T-helper 2 cell treated with Interferon-gamma antibody and Interleukin-4, amounts not matched to agents 100 ng/mL and 5 ng/mL, for 36 hours (primary cell): Measurements from ENCODE around the gene SDK1. TPM values are rescaled to one million over a fixed set of nuclear protein-coding genes. Genes with fewer than 3 reads are reported as not detected.

Experiments
- intact Hi-C: fragments of 100-400 bp; cut with micrococcal nuclease; formaldehyde crosslinking; loops from one replicate; pipeline ENCODE4 v1.15.1; 2023
- total RNA-seq: library from RNA; stranded (reverse); gene quantifications from 2 replicates; pipeline ENCODE4 v1.2.3, GENCODE V29; 2022

SDK1 gene
- total RNA-seq, 1 donor from 2014 or later: 0.09 TPM

GRCh38 chr7:4115941-4116610 is 815.0 kb downstream of the SDK1 start:
- intact Hi-C loops: no loop called here

GRCh38 chr7:4119848-4120247 is 818.8 kb downstream of the SDK1 start:
- intact Hi-C loops: no loop called here

- intact Hi-C loops: no loop called here
Measured at GRCh38 chr7:4123346-4123745, 822.3 kb downstream of the SDK1 start.

GRCh38 chr7:4123823-4124222 is 822.8 kb downstream of the SDK1 start:
- intact Hi-C loops: no loop called here

DNA sequence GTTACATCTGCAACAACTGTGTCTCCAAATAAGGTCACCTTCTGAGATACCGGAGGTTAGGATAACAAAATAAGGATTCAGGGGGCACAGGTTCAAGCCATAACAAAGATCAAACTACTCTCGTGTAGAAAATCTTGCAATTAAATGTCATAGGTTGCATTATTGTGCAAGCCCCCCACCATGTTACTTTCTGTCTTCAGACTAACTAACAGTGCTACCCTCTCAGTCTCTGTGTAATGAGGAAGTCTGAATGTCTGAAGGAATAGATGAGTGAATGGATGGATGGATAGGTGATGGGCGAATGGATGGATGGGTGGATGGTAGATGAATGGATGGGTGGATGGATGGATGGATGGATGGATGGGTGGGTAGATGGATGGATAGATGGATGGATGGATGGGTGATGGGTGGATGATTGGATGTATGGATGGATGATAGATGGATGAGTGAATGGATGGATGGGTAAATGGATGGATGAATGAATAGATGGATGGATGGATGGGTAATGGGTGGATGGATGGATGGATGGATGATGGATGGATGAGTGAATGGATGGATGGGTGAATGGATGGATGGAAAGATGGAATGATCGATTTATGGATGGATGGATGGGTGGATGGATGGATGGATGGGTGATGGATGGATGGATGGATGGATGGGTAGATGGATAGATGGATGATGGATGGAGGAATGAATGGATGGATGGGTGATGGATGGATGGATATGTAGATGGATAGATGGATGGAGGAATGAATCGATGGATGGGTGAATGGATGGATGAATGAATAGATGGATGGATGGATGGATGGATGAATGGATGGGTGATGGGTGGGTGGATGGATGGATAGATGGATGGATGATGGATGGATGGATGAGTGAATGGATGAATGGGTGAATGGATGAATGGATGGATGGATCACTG is 823.8 kb downstream of the SDK1 start:
- intact Hi-C loops: no loop called here

- intact Hi-C loops: no loop called here
Measured at GRCh38 chr7:4127909-4128560, 827.0 kb downstream of the SDK1 start.

DNA sequence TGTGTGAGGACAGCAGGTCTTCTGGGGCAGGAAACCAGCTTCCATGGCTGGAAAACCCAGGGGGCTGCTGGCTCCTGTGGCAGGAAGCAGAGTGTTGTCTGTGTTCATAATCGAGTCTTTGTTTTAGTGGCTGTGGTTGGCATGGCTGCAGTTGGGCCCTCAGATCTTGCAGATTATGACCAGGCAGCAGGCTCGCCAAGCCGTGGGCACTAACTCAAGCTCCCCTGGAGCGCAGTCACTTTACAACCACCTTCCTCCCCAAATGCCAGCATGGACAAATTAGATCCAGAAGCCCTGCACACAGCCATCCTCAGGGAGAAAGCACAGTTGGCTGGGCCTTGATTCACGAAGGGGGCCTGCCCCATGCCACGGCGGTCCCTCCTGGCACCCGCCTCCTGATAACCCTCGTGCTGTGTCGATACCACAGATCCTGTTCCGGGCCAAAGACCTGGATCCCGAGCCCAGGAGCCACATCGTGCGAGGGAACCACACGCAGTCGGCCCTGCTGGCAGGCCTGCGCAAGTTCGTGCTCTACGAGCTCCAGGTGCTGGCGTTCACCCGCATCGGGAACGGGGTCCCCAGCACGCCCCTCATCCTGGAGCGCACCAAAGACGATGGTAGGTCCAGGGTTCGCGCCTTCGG is 828.5 kb downstream of the SDK1 start:
- intact Hi-C loops: no loop called here

DNA sequence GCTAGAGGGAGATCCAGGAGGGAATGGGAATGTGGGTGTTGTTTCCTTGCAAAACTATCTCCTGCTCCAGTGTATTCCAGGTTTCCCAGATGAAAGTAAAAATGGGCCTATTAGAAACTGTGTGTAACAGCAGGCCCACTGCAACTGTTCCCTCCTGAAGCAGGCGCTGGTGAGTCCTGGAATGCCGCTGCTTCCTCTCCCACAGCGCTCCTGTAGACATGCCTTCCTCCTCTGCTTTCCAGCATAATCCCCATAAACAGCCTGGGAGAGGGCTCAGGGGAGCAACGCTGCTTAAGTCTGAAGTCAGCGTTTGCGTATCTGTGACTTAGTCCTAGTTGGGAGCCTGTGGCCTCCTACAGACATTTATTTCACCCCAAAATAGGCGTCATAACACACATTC is 830.0 kb downstream of the SDK1 start:
- intact Hi-C loops: no loop called here

DNA sequence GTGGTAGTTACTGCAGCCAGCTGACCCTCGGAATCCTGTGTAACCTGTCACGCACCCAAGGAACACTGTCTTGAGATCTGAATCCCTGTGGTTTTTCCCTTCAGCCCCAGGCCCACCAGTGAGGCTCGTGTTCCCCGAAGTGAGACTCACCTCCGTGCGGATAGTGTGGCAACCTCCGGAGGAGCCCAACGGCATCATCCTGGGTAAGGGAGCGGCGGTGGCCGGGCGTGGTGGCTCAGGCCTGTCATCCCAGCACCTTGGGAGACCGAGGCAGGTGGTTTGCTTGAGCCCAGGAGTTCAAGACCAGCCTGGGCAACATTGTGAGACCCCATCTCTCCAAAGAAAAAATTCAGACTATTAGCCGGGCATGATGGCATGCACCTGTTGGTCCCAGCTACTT is 831.2 kb downstream of the SDK1 start:
- intact Hi-C loops: no loop called here

DNA sequence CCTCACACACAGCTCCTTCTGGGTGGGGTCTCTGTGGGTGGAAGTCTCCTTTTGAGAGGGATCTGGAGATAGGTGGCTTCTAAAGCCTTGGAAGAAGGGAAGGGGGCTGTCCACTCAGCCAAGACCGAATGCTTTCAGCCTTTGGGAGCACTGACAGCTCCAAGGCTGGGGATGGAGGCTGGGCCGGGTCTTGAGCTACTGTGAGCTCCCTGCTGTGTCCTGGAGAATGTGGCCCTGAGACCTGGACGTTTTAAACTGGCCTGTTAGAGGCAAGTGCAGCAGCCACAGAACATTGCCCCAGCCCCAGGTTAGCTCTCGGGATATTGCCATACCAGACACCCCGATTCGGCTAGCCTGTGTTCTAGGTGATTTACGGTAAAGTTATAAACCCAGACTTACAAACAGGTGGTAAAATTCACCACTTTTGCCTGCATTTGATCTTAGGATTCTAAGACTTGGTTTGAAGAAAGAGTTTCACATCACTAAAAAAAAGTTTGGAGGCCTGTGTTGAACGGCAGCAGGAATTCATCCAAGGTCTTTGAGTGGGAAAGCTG is 832.5 kb downstream of the SDK1 start:
- intact Hi-C loops: no loop called here

GRCh38 chr7:4134204-4134603 is 833.2 kb downstream of the SDK1 start:
- intact Hi-C loops: no loop called here

DNA sequence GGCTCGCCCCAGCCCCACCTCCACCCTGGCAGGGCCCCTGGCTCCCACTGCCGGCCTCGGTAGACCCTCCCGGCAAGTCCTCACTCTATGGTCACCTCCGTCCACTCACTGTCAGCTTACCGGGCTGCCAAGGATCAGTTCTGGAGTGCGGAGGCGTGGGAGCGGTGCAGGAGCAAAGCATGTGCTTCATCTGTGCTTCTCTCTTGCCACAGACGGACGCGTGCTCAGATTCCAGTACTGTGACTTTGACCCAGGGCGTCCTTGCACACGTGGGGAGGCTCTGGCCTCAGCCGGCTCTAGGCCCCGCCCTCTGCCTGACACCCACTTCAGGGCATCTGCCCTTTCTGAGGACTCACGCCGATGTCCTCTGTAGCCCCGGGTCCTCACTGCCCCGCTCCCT is 833.6 kb downstream of the SDK1 start:
- intact Hi-C loops: no loop called here

DNA sequence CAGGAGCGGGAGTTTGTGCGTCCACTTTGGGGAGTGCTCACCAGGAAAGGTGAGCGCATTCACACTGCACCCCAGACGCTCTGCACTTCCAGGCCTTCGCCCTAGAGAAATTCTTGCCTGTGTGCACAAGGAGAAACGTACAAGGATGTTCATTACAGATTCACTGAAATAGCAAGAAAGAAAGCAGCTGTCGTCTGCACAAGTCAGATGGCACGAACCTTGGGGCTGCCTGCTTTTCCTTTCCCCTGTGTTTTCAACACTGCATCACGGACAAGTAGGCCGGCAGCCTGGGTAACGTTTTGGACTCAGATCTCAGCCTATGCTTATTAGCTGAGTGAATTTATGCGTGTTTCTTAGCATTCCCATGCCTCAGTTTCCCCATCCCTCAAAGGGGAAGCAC is 834.2 kb downstream of the SDK1 start:
- intact Hi-C loops: no loop called here

- intact Hi-C loops: no loop called here
Measured at GRCh38 chr7:4136036-4136435, 835.0 kb downstream of the SDK1 start.

DNA sequence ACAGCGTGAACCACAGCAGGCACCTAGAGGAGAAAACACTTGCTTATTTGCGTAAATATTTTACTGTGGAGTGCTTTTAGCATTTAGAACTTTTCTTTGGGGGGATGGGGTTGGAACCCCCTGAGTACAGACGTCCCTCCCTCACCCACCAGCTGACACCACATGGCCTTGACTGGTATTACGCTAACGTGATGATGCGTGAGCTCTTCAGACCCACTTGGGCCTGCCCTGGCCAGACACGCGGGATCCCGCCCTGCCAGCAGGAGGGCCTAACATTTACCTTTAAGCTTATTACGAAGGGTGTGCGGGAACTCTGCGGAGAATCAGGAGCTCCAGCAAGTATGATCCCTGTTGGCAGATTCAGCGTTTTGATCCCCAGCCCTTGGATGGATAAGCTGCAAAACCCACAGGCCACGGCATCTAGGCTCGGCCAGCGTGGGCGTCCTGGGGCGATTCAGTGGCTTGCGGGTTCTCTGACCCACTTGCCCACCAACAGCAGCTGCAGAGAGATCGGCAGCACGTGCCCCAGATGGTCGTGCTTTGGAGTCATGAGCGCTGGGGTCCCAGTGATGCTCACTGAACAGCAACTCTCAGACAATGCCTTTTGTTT is 835.6 kb downstream of the SDK1 start:
- intact Hi-C loops: no loop called here

DNA sequence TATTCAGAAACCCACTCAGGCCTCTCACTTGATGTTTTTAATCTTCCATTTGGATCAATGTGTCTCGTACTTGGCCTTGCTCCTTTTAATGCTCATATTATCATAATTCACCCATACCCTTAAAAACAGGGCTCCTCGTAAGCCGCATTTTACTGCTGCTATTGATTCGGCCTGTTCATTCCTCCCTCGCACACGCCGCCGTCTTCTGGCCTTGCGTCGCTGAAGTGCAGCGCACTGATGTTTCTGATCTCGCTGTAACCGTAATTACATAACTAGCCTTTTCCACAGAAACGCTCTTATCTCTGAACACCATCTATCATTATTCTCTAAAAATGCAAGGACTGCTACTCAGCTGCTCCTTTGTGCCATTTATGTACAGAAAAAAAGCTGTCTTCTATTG is 836.5 kb downstream of the SDK1 start:
- intact Hi-C loops: no loop called here

- intact Hi-C loops: no loop called here
Measured at GRCh38 chr7:4138866-4139265, 837.8 kb downstream of the SDK1 start.

DNA sequence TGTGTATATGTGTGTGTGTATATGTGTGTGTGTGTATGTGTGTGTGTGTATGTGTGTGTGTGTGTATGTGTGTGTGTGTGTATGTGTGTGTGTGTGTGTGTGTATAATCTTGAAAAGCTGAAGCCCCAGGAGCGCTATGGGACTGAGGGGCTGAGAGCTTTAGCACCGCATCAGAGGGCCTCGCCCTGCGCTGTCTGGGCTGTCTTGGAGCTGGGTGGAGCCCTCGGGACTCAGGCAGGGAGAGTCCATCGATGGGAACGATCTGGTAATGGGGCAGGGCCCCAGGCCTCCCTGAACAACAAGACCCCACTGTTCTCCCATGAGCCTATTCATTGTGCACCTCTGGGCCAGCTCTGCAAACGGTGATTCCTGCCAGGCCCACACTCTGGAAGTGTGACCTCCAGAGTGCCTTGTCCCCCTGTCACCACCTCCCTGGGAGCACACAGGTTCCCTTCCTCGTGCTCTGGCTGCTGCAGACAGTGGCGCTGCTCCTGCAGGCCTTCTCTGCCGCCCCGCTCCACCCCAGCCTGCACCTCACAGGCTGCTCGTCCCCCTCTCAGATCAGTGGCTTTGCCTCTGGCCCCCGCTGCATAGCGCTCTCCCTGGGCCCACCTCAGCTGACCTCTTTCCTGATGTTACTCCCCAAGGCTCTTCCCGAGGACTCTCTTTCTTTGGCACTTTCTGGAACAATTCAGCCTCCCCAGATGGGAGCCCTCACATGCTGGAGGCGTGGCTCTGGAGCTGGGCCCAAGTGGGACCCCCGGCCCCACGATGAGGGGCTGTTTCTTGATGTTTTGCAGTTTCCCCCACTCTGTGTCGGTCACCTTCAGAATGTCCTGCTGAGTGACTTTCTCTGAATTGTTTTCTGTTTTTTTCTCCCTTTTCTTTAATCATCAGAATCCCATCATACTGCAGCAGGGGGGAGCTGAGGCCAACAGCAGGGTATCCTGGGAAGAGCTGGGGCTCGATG is 838.9 kb downstream of the SDK1 start:
- intact Hi-C loops: no loop called here

- intact Hi-C loops: no loop called here
Measured at GRCh38 chr7:4140933-4141332, 839.9 kb downstream of the SDK1 start.

DNA sequence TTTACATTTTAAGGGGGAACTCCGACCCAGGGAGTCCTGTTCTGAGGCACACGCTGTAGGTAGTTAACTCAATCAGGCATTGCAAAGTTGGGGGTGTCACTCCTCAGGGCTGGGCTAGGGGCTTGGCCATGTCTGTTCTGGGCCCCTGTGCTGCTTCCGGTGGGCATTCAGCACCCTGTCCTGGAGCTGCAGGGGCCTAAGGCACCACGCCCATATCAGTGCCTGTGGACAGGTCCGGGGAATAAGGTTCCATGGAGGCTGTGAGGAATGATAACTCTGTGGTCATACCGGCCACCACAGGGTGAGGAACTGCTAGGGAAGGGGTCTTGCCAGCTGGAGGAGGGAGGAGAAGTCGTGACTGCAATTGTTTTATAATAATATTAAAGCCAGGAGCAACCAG is 842.0 kb downstream of the SDK1 start:
- intact Hi-C loops: no loop called here
